T-helper 2 cell (primary cell): ENCODE results near the gene IDH2.
"Not testable (repeated sequence)": the region's sequence is repeated elsewhere in the genome, so short reads cannot be mapped to it uniquely, and the experiment has no call there.

Experiments used
- DNase-seq, 5 experiments: peaks; one replicate each; pipeline versions ENCODE4 v3.0.0 to v3.0.0-alpha.2; 2012 to 2022

IDH2 gene

GRCh38 chr15:90083954-90084607 is 18.2 kb downstream of the IDH2 start:
- no peak for DNase-seq

- DNase-seq, result no peak
These were observed 18.8 kb downstream of the IDH2 start for GRCh38 chr15:90083419-90083818.

GRCh38 chr15:90082140-90082715 is 20.0 kb downstream of the IDH2 start:
- DNase-seq, result no peak

GRCh38 chr15:90080818-90081393 is 21.4 kb downstream of the IDH2 start:
- DNase-seq, result no peak

- DNase-seq, result no peak
These were observed 21.9 kb downstream of the IDH2 start for GRCh38 chr15:90080458-90080755.

- DNase-seq, result no peak
These were observed 22.4 kb downstream of the IDH2 start for GRCh38 chr15:90079619-90080457.

GRCh38 chr15:90078965-90079364 is 23.3 kb downstream of the IDH2 start:
- DNase-seq, result no peak

- no peak for DNase-seq
These were observed 25.6 kb downstream of the IDH2 start for GRCh38 chr15:90076716-90077115.

- DNase-seq, result no peak
These were observed 26.6 kb downstream of the IDH2 start for GRCh38 chr15:90075420-90076289.

GRCh38 chr15:90074916-90075315 is 27.4 kb downstream of the IDH2 start:
- no peak for DNase-seq

- no peak for DNase-seq
These were observed 28.2 kb downstream of the IDH2 start for GRCh38 chr15:90074023-90074422.

- DNase-seq, result no peak
These were observed 29.2 kb downstream of the IDH2 start for GRCh38 chr15:90072978-90073640.

GRCh38 chr15:90071220-90071807 is 31.0 kb downstream of the IDH2 start:
- peak; percentile 41 to 88 (median 66) for DNase-seq

GRCh38 chr15:90070623-90071022 is 31.6 kb downstream of the IDH2 start:
- not testable (repeated sequence) for DNase-seq

- DNase-seq, result no peak
These were observed 34.2 kb downstream of the IDH2 start for GRCh38 chr15:90067953-90068606.

- DNase-seq, result no peak
These were observed 34.9 kb downstream of the IDH2 start for GRCh38 chr15:90067181-90067952.

GRCh38 chr15:90065682-90066049 is 36.6 kb downstream of the IDH2 start:
- DNase-seq, result no peak

- DNase-seq, result no peak
These were observed 37.2 kb downstream of the IDH2 start for GRCh38 chr15:90064911-90065681.

- DNase-seq, result no peak
These were observed 38.5 kb downstream of the IDH2 start for GRCh38 chr15:90063770-90064247.
